Gastroesophageal sphincter (tissue), 4 donors: ENCODE results near the gene CD34. TPM values are rescaled to one million over a fixed set of nuclear protein-coding genes. Genes with fewer than 3 reads are reported as not detected.

Experiments used
- ATAC-seq: fragments of 150-250 bp; one replicate; pipeline ENCODE4 v1.9.1; 2016; ENCODE audit warnings: mild to moderate bottlenecking, moderate library complexity
- H3K27ac ChIP-seq, 4 donors: fragments of 200-600 bp; sonication (generic) in 3 of 4; 1 replicate in 3 of 4; 2 replicates in 1 of 4; pipeline ENCODE4 v1.5.1; 2016 to 2019
- H3K27me3 ChIP-seq: fragments of 200-600 bp; sonication (generic); one replicate; pipeline ENCODE4 v1.5.1; 2019
- H3K36me3 ChIP-seq, 2 donors: fragments of 200-600 bp; sonication (generic); one replicate each; pipeline ENCODE4 v1.5.1; 2019; ENCODE audit warnings: control low read depth in 1 of 2
- H3K4me1 ChIP-seq, 3 donors: fragments of 200-600 bp; sonication (generic); 1 replicate in 2 of 3; 2 replicates in 1 of 3; pipeline ENCODE4 v1.5.1; 2016 to 2019; ENCODE audit warnings: control low read depth in 2 of 3
- H3K4me3 ChIP-seq, 2 donors: fragments of 200-600 bp; sonication (generic); one replicate each; pipeline ENCODE4 v1.5.1; 2019; ENCODE audit warnings: mild to moderate bottlenecking in 1 of 2, moderate library complexity in 1 of 2
- H3K9me3 ChIP-seq, 3 donors: fragments of 200-600 bp; sonication (generic); one replicate each; pipeline ENCODE4 v1.5.1; 2017 to 2019; ENCODE audit warnings: control low read depth in 2 of 3
- EP300 ChIP-seq: sonication (generic); formaldehyde crosslinking; IDR thresholded peaks from one replicate; pipeline ENCODE4 v1.6.1; 2017; ENCODE audit warnings: antibody characterized with exemption, mild to moderate bottlenecking
- POLR2A ChIP-seq, 2 donors: fragments of 450-650 bp; IDR thresholded peaks; one replicate each; pipeline ENCODE4 v1.6.1; 2017; ENCODE audit warnings: antibody characterized with exemption in 2 of 2, mild to moderate bottlenecking in 2 of 2, moderate library complexity in 1 of 2
- POLR2AphosphoS5 ChIP-seq: sonication (generic); formaldehyde crosslinking; IDR thresholded peaks from one replicate; pipeline ENCODE4 v1.6.1; 2017; ENCODE audit warnings: antibody characterized with exemption
- WGBS, 2 donors: methylation state at CpG; one replicate each; pipeline ENCODE4 v1.1.5; 2018; ENCODE audit warnings: low coverage in 1 of 2; 5-methylcytosine and 5-hydroxymethylcytosine counted together
- total RNA-seq, 4 donors: library from RNA; depleted of rRNA; stranded (reverse); fragments of >200 nt; gene quantifications; one replicate each; pipeline ENCODE4 v1.1.0, GENCODE V29; 2016
- TF ChIP-seq, protein P1 (sequence below), 4 experiments: fragments of 200-600 bp in 2 of 4; fragments of 450-650 bp in 2 of 4; sonication (generic) in 1 of 4; IDR thresholded peaks; one replicate each; pipeline ENCODE4 v1.5.1; 2017 to 2019; ENCODE audit warnings: antibody characterized with exemption in 4 of 4, mild to moderate bottlenecking in 2 of 4, moderate library complexity in 2 of 4

CD34 gene
- total RNA-seq, 4 donors from 2014 or later: 38.9 to 114 (median 62.1) TPM

DNA sequence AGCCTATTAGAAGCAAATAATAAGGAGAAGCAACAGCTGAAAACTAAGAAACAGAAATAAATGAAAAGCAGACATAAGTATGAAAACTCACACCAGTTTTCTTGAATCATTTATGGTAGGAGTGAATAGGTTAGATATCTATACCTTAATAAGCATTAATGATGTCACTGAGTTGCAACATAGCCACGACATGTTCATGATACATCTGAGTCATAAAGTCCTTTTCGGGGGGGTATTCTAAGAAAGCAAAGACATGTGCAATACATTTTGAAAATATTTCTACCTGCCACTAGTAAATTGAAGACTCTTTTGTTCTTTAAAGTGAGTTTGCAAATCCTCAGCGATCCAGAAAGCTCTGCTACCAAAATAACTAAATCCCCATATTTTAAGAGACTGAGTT, 7.2 kb downstream of the CD34 start:
- no peak for ATAC-seq
- Histone ChIP-seq H3K27me3 (no peaks in the 10 kb centered on the region), H3K4me1 (peaks cover 0 to 32% (median 0%) of the 10 kb centered on the region in 3 donors), H3K4me3 (no peak overlapping the region), H3K36me3 (no peaks in the 10 kb centered on the region), H3K9me3 (no peaks in the 10 kb centered on the region), H3K27ac (peak overlapping the region in 3 of 4 donors; percentile 26 to 52 (median 49))
- WGBS, 2 donors: 59 to 69% methylated on average over 3 of the region's 3 CpGs
- TF ChIP-seq POLR2A (IDR thresholded peaks at IDR 0.05) (no peak), EP300 (no peak), POLR2AphosphoS5 (no peak)
- TF ChIP-seq, protein P1, sequence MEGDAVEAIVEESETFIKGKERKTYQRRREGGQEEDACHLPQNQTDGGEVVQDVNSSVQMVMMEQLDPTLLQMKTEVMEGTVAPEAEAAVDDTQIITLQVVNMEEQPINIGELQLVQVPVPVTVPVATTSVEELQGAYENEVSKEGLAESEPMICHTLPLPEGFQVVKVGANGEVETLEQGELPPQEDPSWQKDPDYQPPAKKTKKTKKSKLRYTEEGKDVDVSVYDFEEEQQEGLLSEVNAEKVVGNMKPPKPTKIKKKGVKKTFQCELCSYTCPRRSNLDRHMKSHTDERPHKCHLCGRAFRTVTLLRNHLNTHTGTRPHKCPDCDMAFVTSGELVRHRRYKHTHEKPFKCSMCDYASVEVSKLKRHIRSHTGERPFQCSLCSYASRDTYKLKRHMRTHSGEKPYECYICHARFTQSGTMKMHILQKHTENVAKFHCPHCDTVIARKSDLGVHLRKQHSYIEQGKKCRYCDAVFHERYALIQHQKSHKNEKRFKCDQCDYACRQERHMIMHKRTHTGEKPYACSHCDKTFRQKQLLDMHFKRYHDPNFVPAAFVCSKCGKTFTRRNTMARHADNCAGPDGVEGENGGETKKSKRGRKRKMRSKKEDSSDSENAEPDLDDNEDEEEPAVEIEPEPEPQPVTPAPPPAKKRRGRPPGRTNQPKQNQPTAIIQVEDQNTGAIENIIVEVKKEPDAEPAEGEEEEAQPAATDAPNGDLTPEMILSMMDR (IDR thresholded peaks at IDR 0.05): no peak

DNA sequence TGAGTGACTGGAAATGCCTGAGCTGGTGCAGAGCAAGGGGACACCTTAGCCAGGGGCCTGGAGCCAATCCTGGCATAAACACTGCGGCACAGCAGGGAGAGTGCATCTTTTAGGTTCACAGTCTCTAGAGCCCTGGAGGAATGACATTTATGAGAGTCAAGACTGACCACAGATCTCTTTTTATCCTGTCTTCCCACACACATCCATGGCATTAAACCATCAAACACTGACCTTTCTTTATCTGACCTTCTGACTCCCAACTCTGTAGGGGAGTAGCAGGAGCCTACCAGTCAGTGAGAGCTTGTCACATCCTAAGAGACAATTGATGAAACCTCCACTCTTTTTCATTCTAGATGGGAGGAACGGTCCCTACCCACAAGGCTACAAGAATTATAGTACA, 7.9 kb downstream of the CD34 start:
- WGBS, 2 donors: 71 to 78% methylated on average over 1 to 2 of the region's 2 CpGs
- H3K4me3 ChIP-seq: no peak overlapping the region
- no peak for ATAC-seq
- H3K27me3 ChIP-seq: no peaks in the 10 kb centered on the region
- H3K27ac ChIP-seq: peak overlapping the region in 3 of 4 donors; percentile 9 to 52 (median 49)
- no peak for TF ChIP-seq POLR2A (IDR thresholded peaks at IDR 0.05)
- no peak for TF ChIP-seq POLR2AphosphoS5
- TF ChIP-seq, protein P1 (IDR thresholded peaks at IDR 0.05): no peak
- TF ChIP-seq EP300: no peak
- no peaks in the 10 kb centered on the region for H3K9me3 ChIP-seq
- no peaks in the 10 kb centered on the region for H3K36me3 ChIP-seq
- H3K4me1 ChIP-seq: peaks cover 0 to 39% (median 0%) of the 10 kb centered on the region in 3 donors

DNA sequence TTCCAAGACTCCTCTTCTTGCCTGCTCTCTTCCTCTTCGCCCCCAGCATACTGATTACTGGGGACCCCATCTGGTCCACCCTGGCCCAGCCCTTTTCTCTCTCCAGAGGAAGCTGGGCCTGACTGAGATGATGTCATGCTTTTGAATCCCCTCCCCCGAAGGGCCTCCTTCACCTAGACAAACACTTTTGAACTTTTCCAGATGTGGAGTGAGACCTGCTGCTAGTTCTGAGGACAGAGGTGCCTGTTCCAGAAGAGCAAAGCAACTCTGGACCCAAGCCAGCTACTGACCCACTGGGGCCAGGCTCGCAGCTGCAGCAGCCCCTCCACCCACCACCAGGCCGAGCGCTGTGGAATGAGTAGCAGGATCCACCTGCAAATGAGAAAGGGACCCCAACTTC, 8.4 kb downstream of the CD34 start:
- H3K36me3 ChIP-seq: no peaks in the 10 kb centered on the region
- TF ChIP-seq POLR2AphosphoS5: no peak
- no peak for TF ChIP-seq POLR2A (IDR thresholded peaks at IDR 0.05)
- TF ChIP-seq EP300: no peak
- H3K27ac ChIP-seq: peak overlapping the region in 2 of 4 donors; percentile 49 to 52
- no peak for ATAC-seq
- H3K4me3 ChIP-seq: no peak overlapping the region
- WGBS, 2 donors: 78 to 86% methylated on average over 1 of the region's 5 CpGs
- no peaks in the 10 kb centered on the region for H3K9me3 ChIP-seq
- H3K4me1 ChIP-seq: peaks cover 0 to 44% (median 2%) of the 10 kb centered on the region in 3 donors
- no peaks in the 10 kb centered on the region for H3K27me3 ChIP-seq

DNA sequence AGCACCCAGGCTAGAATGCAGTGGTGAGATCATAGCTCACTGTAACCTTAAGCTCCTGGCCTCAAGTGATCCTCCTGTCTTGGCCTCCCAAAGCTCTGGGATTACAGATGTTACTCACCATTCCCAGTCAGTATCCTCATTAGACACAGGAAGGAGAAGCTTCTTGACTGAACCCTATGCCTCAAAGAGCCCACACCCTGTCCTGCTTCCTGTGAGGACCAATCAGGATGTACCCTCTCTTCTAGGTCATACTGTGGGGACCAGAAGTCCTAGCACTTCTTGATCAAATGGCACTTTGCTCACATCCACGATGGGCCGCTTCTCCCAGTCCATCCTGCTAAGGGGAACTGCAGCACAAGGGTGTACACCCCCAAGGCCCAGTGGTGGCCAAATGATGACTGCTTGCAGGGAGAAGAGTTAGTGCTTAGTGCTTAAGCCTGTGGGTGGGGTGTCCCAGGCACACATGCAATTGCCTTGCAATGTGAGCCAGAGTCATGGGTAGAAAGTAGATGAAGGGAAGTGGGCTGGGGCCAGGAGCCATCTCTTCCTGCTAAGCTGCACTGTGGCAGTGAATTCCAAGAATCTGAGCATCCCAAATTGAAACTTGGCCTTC, 9.8 kb downstream of the CD34 start:
- ATAC-seq: no peak
- H3K4me1 ChIP-seq: peaks cover 0 to 38% (median 6%) of the 10 kb centered on the region in 3 donors
- no peak for TF ChIP-seq EP300
- TF ChIP-seq POLR2AphosphoS5: no peak
- no peak for TF ChIP-seq POLR2A (IDR thresholded peaks at IDR 0.05)
- TF ChIP-seq, protein P1 (IDR thresholded peaks at IDR 0.05): no peak
- no peaks in the 10 kb centered on the region for H3K27me3 ChIP-seq
- no CpG with 5 or more reads among the region's 2 CpGs for WGBS, 2 donors
- peak overlapping the region in 2 of 4 donors; percentile 7 to 30 for H3K27ac ChIP-seq
- no peak overlapping the region for H3K4me3 ChIP-seq
- no peaks in the 10 kb centered on the region for H3K9me3 ChIP-seq
- H3K36me3 ChIP-seq: no peaks in the 10 kb centered on the region

DNA sequence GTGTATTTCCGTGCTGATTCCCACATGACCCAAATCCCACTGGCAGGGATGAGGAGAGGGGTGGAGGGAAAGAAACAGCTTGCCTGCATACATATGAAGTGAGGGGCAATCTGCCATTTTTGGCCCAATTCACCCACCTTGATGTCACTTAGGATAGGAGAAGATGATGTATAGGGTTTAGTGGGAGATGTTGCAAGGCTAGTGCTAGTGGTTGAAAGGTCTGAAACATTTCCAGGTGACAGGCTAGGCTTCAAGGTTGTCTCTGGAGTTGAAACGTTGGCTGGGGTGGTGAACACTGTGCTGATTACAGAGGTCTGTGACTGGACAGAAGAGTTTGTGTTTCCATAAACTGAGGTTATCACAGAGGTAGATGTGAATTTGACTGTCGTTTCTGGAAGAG, 12.1 kb downstream of the CD34 start:
- Histone ChIP-seq H3K9me3 (no peaks in the 10 kb centered on the region), H3K27me3 (no peaks in the 10 kb centered on the region), H3K4me1 (peaks cover 0 to 45% (median 8%) of the 10 kb centered on the region in 3 donors), H3K4me3 (no peak overlapping the region), H3K27ac (peak overlapping the region in 3 of 4 donors; percentile 23 to 48 (median 32)), H3K36me3 (peaks cover 0 to 9% of the 10 kb centered on the region in 2 donors)
- ATAC-seq: no peak
- 46 to 82% methylated on average over 3 of the region's 3 CpGs for WGBS, 2 donors
- TF ChIP-seq EP300 (no peak), POLR2AphosphoS5 (no peak), POLR2A (IDR thresholded peaks at IDR 0.05) (no peak)
- TF ChIP-seq, protein P1 (IDR thresholded peaks at IDR 0.05): no peak
